ENCODE measurements around the gene AOPEP. TPM values are rescaled to one million over a fixed set of nuclear protein-coding genes. Genes with fewer than 3 reads are reported as not detected.

AOPEP gene
- total and polyA plus RNA-seq, 12 donors, result 110 to 250 (median 161) TPM

DNA sequence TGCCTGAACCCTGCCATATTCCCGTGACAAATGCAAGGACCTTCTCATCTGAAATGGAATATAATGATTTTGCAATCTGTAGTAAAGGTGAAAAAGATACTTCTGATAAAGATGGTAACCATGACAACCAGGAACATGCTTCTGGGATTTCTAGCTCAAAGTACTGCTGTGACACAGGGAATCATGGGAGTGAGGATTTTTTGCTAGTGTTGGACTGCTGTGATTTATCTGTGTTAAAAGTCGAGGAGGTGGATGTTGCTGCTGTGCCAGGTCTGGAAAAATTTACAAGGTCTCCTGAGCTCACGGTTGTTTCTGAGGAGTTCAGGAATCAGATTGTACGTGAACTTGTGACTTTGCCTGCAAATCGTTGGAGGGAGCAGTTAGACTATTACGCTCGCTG, 33.5 kb downstream of the AOPEP start:
- H3K27me3 ChIP-seq, result no peaks in the 10 kb centered on the region
- H3K9me3 ChIP-seq, result no peaks in the 10 kb centered on the region
- H3K27ac ChIP-seq, result no peak overlapping the region
- H3K4me3 ChIP-seq, result no peak overlapping the region
- peaks cover 0 to 15% (median 7%) of the 10 kb centered on the region in 9 donors for H3K36me3 ChIP-seq
- TF ChIP-seq, protein P1, sequence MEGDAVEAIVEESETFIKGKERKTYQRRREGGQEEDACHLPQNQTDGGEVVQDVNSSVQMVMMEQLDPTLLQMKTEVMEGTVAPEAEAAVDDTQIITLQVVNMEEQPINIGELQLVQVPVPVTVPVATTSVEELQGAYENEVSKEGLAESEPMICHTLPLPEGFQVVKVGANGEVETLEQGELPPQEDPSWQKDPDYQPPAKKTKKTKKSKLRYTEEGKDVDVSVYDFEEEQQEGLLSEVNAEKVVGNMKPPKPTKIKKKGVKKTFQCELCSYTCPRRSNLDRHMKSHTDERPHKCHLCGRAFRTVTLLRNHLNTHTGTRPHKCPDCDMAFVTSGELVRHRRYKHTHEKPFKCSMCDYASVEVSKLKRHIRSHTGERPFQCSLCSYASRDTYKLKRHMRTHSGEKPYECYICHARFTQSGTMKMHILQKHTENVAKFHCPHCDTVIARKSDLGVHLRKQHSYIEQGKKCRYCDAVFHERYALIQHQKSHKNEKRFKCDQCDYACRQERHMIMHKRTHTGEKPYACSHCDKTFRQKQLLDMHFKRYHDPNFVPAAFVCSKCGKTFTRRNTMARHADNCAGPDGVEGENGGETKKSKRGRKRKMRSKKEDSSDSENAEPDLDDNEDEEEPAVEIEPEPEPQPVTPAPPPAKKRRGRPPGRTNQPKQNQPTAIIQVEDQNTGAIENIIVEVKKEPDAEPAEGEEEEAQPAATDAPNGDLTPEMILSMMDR (IDR thresholded peaks at IDR 0.05), result no peak
- H3K4me1 ChIP-seq, result peaks cover 0 to 6% (median 0%) of the 10 kb centered on the region in 9 donors
- ATAC-seq, result no peak
- WGBS, 2 donors, result 74 to 80% methylated on average over 7 of the region's 7 CpGs
- intact Hi-C loops (cut with DNase I), result no loop called here
- DNase-seq, result no peak

DNA sequence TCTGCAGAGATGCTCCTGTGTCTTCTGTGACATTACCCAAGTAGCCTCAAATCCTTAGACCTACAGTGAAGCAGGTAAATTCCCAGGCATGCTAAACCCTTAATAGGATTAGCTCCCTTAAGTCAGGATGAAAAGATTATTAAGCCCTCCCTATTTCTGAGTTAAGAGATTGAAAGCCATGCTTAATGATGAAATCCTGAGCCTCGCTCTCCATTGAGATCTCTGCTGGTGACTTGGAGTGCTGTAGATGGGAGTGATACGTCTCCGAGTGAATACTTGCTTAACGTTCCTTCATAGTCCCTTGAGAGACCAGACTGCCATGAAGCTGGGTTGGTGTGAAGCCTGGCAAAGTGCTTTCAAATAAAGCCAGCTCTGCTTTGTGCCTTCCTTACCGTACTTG, 34.2 kb downstream of the AOPEP start:
- DNase-seq, result no peak
- TF ChIP-seq, protein P1 (IDR thresholded peaks at IDR 0.05), result no peak
- intact Hi-C loops (cut with DNase I), result no loop called here
- no peak for ATAC-seq
- peaks cover 0 to 6% (median 0%) of the 10 kb centered on the region in 9 donors for H3K4me1 ChIP-seq
- peaks cover 0 to 15% (median 7%) of the 10 kb centered on the region in 9 donors for H3K36me3 ChIP-seq
- no peak overlapping the region for H3K4me3 ChIP-seq
- no peaks in the 10 kb centered on the region for H3K27me3 ChIP-seq
- H3K9me3 ChIP-seq, result no peaks in the 10 kb centered on the region
- no peak overlapping the region for H3K27ac ChIP-seq
- WGBS, 2 donors, result 91 to 93% methylated on average over 5 of the region's 5 CpGs

DNA sequence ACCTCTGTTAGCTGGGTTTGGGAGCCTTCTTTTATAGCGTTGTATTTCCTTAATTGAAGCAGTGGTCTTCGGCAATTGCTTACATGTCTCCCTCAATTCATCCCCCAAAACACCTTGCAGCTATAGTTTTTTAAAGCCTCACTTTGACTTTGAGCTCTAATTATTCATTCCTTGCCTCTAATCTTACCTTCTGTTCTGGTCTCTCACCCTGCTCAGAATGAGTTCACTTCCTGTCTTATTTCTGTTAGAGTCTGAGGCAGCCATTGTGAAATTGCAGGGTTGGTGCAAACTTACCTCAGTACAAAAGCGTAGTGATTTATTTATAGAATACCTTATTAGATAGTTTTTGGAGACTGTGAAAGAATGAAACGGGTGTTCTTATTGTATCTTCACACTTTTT, 35.0 kb downstream of the AOPEP start:
- TF ChIP-seq, protein P1 (IDR thresholded peaks at IDR 0.05), result no peak
- WGBS, 2 donors, result 92 to 94% methylated on average over 4 of the region's 4 CpGs
- intact Hi-C loops (cut with DNase I), result no loop called here

DNA sequence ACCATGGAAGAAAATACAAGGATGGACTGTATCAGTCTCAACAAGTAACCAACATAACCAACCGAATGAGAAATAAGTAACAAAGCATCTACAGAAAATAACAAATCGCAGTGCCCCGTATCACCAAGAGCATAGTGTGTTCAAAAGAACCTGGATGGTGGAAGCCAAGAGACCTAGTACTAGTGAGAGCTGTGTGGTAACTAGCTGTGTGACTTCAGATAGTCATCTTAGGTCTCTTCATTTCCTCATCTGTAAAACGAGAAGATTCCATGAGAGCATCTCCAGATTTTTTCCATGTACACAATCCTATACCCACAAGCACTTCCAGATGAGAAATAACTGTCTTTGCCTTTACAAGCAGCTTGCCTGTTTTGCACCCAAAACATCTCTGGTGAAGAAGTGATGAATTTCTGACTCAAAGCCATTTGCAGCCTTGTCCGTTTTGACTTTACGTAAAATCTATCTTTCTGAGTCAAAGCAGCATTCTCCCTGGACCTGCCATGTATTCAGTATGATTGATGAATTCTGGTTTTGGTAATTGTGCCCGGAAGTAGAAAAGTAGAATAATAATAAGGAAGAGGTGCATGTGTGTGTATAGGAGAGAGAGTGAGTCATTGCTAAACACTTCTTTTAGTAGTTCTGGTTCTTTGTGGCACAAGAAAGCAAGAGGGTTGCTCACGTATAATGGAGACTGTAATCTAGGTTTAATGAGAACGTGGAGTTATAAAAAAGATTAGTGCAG, 41.0 kb downstream of the AOPEP start:
- no peak for ATAC-seq
- no peak for DNase-seq
- intact Hi-C loops (cut with DNase I), result no loop called here
- H3K4me1 ChIP-seq, result peaks cover 0 to 3% (median 0%) of the 10 kb centered on the region in 9 donors
- H3K9me3 ChIP-seq, result no peaks in the 10 kb centered on the region
- TF ChIP-seq, protein P1 (IDR thresholded peaks at IDR 0.05), result no peak
- H3K27ac ChIP-seq, result no peak overlapping the region
- H3K4me3 ChIP-seq, result no peak overlapping the region
- WGBS, 2 donors, result 94 to 96% methylated on average over 9 of the region's 9 CpGs
- no peaks in the 10 kb centered on the region for H3K27me3 ChIP-seq
- no peaks in the 10 kb centered on the region for H3K36me3 ChIP-seq

More for the DNA sequence above, 35.0 kb downstream of the AOPEP start:
- H3K4me3 ChIP-seq, result no peak overlapping the region
- no peak overlapping the region for H3K27ac ChIP-seq
- ATAC-seq, result no peak
- H3K9me3 ChIP-seq, result no peaks in the 10 kb centered on the region
- H3K27me3 ChIP-seq, result no peaks in the 10 kb centered on the region
- H3K36me3 ChIP-seq, result peaks cover 0 to 15% (median 7%) of the 10 kb centered on the region in 9 donors
- DNase-seq, result no peak
- H3K4me1 ChIP-seq, result peaks cover 0 to 6% (median 0%) of the 10 kb centered on the region in 9 donors
